Ishikawa (cell line): ENCODE results near the gene CPM.
A peak's percentile ranks its signal among the peaks of the same experiment; 100 is the strongest.

Source experiments
- CEBPB ChIP-seq: IDR thresholded peaks from 2 replicates; pipeline ENCODE4 v1.6.1; 2012
- CREB1 ChIP-seq: IDR thresholded peaks from 2 replicates; pipeline ENCODE4 v1.6.1; 2012; ENCODE audit warnings: low read depth
- EGR1 ChIP-seq: IDR thresholded peaks from 2 replicates; pipeline ENCODE4 v1.6.1; 2012
- EP300 ChIP-seq: IDR thresholded peaks from 2 replicates; pipeline ENCODE4 v1.6.1; 2012; ENCODE audit warnings: borderline replicate concordance
- FOXM1 ChIP-seq: IDR thresholded peaks from 2 replicates; pipeline ENCODE4 v1.6.1; 2012; ENCODE audit warnings: low read depth, borderline replicate concordance
- MAX ChIP-seq: IDR thresholded peaks from 2 replicates; pipeline ENCODE4 v1.6.1; 2012
- NFIC ChIP-seq: IDR thresholded peaks from 2 replicates; pipeline ENCODE4 v1.6.1; 2012
- RAD21 ChIP-seq: IDR thresholded peaks from 2 replicates; pipeline ENCODE4 v1.6.1; 2012; ENCODE audit warnings: low read depth
- REST ChIP-seq: IDR thresholded peaks from 2 replicates; pipeline ENCODE4 v1.6.1; 2012; ENCODE audit warnings: low read depth, mild to moderate bottlenecking
- TAF1 ChIP-seq: IDR thresholded peaks from 2 replicates; pipeline ENCODE4 v1.6.1; 2012; ENCODE audit warnings: low read depth, mild to moderate bottlenecking
- TCF12 ChIP-seq: IDR thresholded peaks from 2 replicates; pipeline ENCODE4 v1.6.1; 2012; ENCODE audit warnings: low read depth
- TEAD4 ChIP-seq: IDR thresholded peaks from 2 replicates; pipeline ENCODE4 v1.6.1; 2012
- USF1 ChIP-seq: IDR thresholded peaks from 2 replicates; pipeline ENCODE4 v1.6.1; 2012
- YY1 ChIP-seq: IDR thresholded peaks from 2 replicates; pipeline ENCODE4 v1.6.1; 2012; ENCODE audit warnings: low read depth
- ZBTB7A ChIP-seq: IDR thresholded peaks from 2 replicates; pipeline ENCODE4 v1.6.1; 2012; ENCODE audit warnings: low read depth

Gene CPM

GRCh38 chr12:68877583-68877982 lies 55.4 kb downstream of the CPM start:
- no peak for TF ChIP-seq YY1
- no peak for TF ChIP-seq REST
- no peak for TF ChIP-seq CEBPB
- no peak for TF ChIP-seq EGR1
- no peak for TF ChIP-seq CREB1
- no peak for TF ChIP-seq MAX
- no peak for TF ChIP-seq TAF1
- no peak for TF ChIP-seq TCF12
- no peak for TF ChIP-seq EP300
- TF ChIP-seq FOXM1, result no peak
- no peak for TF ChIP-seq USF1
- no peak for TF ChIP-seq TEAD4
- TF ChIP-seq RAD21, result no peak
- no peak for TF ChIP-seq NFIC
- TF ChIP-seq ZBTB7A, result no peak

- TF ChIP-seq TEAD4 (no peak), NFIC (no peak), RAD21 (no peak), YY1 (no peak), EGR1 (no peak)
Measured at GRCh38 chr12:68876461-68876860, 56.5 kb downstream of the CPM start.

- TF ChIP-seq TEAD4 (no peak), TAF1 (no peak), CEBPB (no peak), CREB1 (no peak), EP300 (no peak), MAX (no peak), EGR1 (no peak), TCF12 (no peak)
Measured at GRCh38 chr12:68873316-68873715, 59.7 kb downstream of the CPM start.

GRCh38 chr12:68871921-68872320 lies 61.0 kb downstream of the CPM start:
- TF ChIP-seq CEBPB (no peak), EGR1 (no peak), REST (no peak), NFIC (no peak), EP300 (no peak), TAF1 (no peak), TEAD4 (no peak), RAD21 (peak; percentile 76)

- TF ChIP-seq USF1 (no peak), TCF12 (no peak), RAD21 (no peak), TAF1 (no peak), NFIC (no peak), YY1 (no peak), FOXM1 (no peak)
Measured at GRCh38 chr12:68871396-68871795, 61.6 kb downstream of the CPM start.

GRCh38 chr12:68870443-68870842 lies 62.5 kb downstream of the CPM start:
- TF ChIP-seq REST, result no peak
- TF ChIP-seq YY1, result no peak
- TF ChIP-seq CREB1, result no peak
- TF ChIP-seq ZBTB7A, result no peak
- TF ChIP-seq EP300, result no peak
- TF ChIP-seq USF1, result no peak
- TF ChIP-seq TCF12, result no peak
- no peak for TF ChIP-seq MAX
- TF ChIP-seq TAF1, result no peak
- TF ChIP-seq CEBPB, result no peak
- no peak for TF ChIP-seq FOXM1
- no peak for TF ChIP-seq RAD21
- TF ChIP-seq NFIC, result no peak
- TF ChIP-seq TEAD4, result no peak
